ENCODE results near the gene DPF3.

The DPF3 gene

DNA sequence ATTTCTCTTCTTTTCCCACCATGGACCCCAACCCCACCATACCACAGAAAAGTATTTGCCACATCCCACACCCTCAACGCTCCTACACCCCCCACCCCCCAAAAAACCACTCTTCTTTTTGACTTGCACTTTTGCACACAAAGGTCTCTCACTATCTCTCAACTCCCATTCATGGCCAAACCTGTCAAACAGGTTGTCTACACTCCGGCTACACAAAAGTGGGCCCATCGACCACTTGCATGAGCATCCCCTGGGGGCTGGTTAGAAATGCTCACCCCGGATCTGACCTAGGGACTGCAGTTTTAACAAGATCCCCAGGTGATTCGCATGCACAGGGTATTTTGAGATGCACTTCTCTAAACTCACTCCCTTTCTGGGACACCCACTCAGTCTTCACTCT lies 248.2 kb downstream of the DPF3 start:
- TF ChIP-seq, protein P1, sequence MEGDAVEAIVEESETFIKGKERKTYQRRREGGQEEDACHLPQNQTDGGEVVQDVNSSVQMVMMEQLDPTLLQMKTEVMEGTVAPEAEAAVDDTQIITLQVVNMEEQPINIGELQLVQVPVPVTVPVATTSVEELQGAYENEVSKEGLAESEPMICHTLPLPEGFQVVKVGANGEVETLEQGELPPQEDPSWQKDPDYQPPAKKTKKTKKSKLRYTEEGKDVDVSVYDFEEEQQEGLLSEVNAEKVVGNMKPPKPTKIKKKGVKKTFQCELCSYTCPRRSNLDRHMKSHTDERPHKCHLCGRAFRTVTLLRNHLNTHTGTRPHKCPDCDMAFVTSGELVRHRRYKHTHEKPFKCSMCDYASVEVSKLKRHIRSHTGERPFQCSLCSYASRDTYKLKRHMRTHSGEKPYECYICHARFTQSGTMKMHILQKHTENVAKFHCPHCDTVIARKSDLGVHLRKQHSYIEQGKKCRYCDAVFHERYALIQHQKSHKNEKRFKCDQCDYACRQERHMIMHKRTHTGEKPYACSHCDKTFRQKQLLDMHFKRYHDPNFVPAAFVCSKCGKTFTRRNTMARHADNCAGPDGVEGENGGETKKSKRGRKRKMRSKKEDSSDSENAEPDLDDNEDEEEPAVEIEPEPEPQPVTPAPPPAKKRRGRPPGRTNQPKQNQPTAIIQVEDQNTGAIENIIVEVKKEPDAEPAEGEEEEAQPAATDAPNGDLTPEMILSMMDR (IDR thresholded peaks at IDR 0.05; ENCODE audit: control insufficient read depth, insufficient read depth, low read depth, low read length, missing control alignments): no peak
- no peak overlapping the region for H3K4me3 ChIP-seq (ENCODE audit: control insufficient read depth, low read depth, low read length)
- DNase-seq (ENCODE audit: low read depth): no peak

DNA sequence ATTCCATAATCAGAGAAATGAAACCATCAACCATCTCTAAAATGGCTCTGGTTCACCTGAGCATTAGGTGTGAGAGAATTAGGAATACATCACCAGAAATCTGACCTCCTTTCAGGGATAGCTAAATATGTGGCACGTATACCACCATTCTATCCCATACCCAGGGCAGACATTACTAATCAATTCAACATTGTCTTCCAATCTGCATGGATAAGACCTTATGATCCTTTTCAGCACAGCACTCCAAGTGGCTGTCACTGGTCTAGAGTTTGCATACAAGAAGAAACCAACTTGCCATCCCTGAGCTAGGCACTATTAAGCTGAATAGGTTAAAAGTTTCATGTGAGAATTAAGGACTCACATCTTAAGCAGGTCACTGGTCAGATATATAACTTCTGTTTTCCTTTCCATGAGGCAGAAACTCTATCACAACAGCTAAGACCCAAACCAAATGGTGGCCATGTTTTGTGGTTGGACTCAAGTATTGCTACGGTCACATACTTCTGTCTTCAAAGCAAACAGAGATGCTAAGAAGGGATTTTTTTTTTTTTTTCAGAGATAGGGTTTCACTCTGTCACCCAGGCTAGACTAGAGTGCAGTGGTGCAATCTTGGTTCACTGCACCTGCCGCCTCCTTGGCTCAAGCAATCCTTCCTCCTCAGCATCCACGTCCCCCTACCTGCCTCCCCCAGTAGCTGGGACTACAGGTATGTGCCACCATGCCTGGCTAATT lies 249.0 kb downstream of the DPF3 start:
- DNase-seq (ENCODE audit: low read depth): no peak
- TF ChIP-seq, protein P1 (IDR thresholded peaks at IDR 0.05; ENCODE audit: control insufficient read depth, insufficient read depth, low read depth, low read length, missing control alignments): no peak
- H3K4me3 ChIP-seq (ENCODE audit: control insufficient read depth, low read depth, low read length): no peak overlapping the region

DNA sequence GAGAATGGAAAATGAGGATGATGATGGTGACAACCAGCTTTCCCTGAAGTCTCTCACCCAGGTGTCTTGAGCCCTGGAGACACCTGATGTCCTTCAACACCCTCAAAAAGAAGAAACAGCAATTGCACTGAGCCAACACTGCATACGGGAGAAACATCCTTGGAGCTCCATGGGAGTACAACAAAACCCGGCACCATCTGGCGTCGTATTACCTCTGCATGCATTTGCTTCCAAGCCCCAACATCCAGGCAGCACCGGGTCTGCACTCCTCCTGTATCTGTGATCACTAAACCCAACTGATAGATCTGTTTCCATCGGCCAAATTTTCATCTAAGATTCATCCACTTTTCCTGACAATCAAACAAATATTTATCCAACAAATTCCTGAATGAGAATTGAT lies 249.9 kb downstream of the DPF3 start:
- DNase-seq (ENCODE audit: low read depth): no peak
- no peak overlapping the region for H3K4me3 ChIP-seq (ENCODE audit: control insufficient read depth, low read depth, low read length)
- TF ChIP-seq, protein P1 (IDR thresholded peaks at IDR 0.05; ENCODE audit: control insufficient read depth, insufficient read depth, low read depth, low read length, missing control alignments): no peak

DNA sequence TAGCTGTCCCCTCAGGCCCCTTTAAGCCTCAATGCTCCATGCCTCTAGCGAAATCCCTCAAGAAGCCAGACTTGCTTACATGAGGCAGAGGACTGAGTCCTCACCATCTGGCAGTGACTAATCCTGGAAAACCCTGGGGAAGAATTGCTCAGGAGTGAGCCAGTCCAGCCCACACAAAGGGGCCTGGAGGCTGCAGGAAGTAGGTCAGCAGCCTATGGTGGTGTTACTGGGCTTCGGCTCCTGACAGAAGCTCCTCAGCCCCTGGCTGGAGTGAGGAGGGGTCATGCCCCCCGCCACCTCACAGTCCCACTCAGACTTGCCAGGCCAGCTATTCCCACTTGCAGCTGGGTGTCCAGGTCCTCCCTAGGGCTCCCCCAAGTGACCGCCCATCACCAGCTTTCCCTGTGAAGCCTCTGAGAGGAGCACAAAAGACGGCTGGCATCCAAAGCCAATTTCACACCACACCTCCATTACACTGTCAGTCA lies 250.5 kb downstream of the DPF3 start:
- peak; percentile 87 for DNase-seq (ENCODE audit: low read depth)
- TF ChIP-seq, protein P1 (IDR thresholded peaks at IDR 0.05; ENCODE audit: control insufficient read depth, insufficient read depth, low read depth, low read length, missing control alignments): no peak
- H3K4me3 ChIP-seq (ENCODE audit: control insufficient read depth, low read depth, low read length): no peak overlapping the region

DNA sequence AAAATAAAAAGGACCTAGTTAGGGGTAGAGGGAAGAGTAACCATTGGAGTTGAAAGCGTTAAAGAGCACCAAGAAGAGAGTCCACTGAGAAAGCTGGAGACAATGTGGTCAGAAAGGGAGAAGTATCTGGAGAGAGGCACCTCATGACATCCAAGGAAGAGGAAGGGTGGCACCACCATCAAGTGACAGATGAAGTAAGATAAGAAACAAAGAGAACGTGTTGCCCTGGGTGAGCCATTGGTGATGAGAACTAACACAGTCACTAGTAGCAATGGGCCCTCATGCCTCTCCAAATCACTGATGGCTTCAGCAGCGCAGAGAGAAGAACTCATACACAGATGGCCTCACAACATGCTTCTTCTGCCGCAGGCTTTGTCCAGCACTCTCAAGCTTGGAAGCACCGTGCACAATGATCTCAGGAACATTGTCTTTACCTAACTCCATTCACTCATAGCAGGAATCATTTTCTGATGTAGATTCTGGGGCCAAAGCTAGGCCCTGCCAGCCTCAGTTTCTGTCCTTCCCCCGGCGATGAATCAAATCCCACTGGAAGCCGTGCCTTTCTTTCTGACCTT lies 252.9 kb downstream of the DPF3 start:
- no peak for DNase-seq (ENCODE audit: low read depth)
- H3K4me3 ChIP-seq (ENCODE audit: control insufficient read depth, low read depth, low read length): no peak overlapping the region
- TF ChIP-seq, protein P1 (IDR thresholded peaks at IDR 0.05; ENCODE audit: control insufficient read depth, insufficient read depth, low read depth, low read length, missing control alignments): no peak

DNA sequence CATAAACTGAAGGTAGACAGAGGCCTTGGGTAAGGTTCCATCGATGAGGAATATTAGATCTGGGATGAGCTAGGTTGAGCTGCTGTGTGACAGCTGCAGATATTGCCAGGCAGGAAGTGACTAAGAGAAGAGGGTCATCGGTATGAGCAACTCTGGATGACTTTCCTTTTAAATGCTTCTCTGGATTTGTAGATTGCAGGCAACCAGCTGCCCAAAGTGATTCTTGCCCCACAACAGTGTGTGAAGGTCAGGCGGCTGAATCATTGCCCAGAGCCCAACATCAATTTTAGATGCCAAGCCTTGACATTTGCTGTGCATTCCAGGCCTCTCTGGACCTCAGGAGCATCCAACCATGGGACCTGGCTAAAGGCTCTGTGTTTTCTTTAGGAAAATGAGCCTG lies 255.9 kb downstream of the DPF3 start:
- H3K4me3 ChIP-seq (ENCODE audit: control insufficient read depth, low read depth, low read length): no peak overlapping the region
- DNase-seq (ENCODE audit: low read depth): peak; percentile 72
- TF ChIP-seq, protein P1 (IDR thresholded peaks at IDR 0.05; ENCODE audit: control insufficient read depth, insufficient read depth, low read depth, low read length, missing control alignments): no peak

Measured in AG09309 (cell line).